GM19351 (cell line): ENCODE results near the gene ADRA2B.
"Not testable (repeated sequence)": the region's sequence is repeated elsewhere in the genome, so short reads cannot be mapped to it uniquely, and the experiment has no call there.

Experiments
- ATAC-seq: cut with Tn5 transposase; IDR thresholded peaks from one replicate; pipeline ENCODE4 v1.9.1; 2021; ENCODE audit warnings: mild to moderate bottlenecking, moderate library complexity; ENCODE audit not compliant: unreplicated experiment

The ADRA2B gene

GRCh38 chr2:96150791-96151594 lies 34.6 kb upstream of the ADRA2B start:
- ATAC-seq = no peak

GRCh38 chr2:96150007-96150640 lies 33.8 kb upstream of the ADRA2B start:
- no peak for ATAC-seq

- ATAC-seq = peak; percentile 38
These were observed 32.2 kb upstream of the ADRA2B start for GRCh38 chr2:96148410-96149217.

- ATAC-seq = no peak
These were observed 31.3 kb upstream of the ADRA2B start for GRCh38 chr2:96147593-96148201.

GRCh38 chr2:96146881-96147592 lies 30.7 kb upstream of the ADRA2B start:
- no peak for ATAC-seq

- peak; percentile 35 for ATAC-seq
These were observed 29.9 kb upstream of the ADRA2B start for GRCh38 chr2:96146153-96146880.

GRCh38 chr2:96145848-96146152 lies 29.4 kb upstream of the ADRA2B start:
- ATAC-seq = no peak

GRCh38 chr2:96145036-96145847 lies 28.9 kb upstream of the ADRA2B start, which contains the start of gene DUSP2:
TSS of gene DUSP2 (minus strand) at chr2:96145440. CDS start at chr2:96145354, 86 bp downstream.
- peak; percentile 44 for ATAC-seq

GRCh38 chr2:96144481-96145035 lies 28.2 kb upstream of the ADRA2B start:
- ATAC-seq = no peak

GRCh38 chr2:96143848-96144480 lies 27.6 kb upstream of the ADRA2B start:
- ATAC-seq = no peak

- no peak for ATAC-seq
These were observed 27.0 kb upstream of the ADRA2B start for GRCh38 chr2:96143231-96143847.

- ATAC-seq = peak; percentile 23
These were observed 26.1 kb upstream of the ADRA2B start for GRCh38 chr2:96142217-96143113.

GRCh38 chr2:96141624-96141967 lies 25.2 kb upstream of the ADRA2B start:
- ATAC-seq = not testable (repeated sequence)

- no peak for ATAC-seq
These were observed 24.7 kb upstream of the ADRA2B start for GRCh38 chr2:96140941-96141623.

- no peak for ATAC-seq
These were observed 22.9 kb upstream of the ADRA2B start for GRCh38 chr2:96139181-96139758.
